Ishikawa (cell line): ENCODE results near the gene LRRC1.

Source experiments
- FOXM1 ChIP-seq: IDR thresholded peaks from 2 replicates; pipeline ENCODE4 v1.6.1; 2012; ENCODE audit warnings: low read depth, borderline replicate concordance
- TAF1 ChIP-seq: IDR thresholded peaks from 2 replicates; pipeline ENCODE4 v1.6.1; 2012; ENCODE audit warnings: low read depth, mild to moderate bottlenecking
- TEAD4 ChIP-seq: IDR thresholded peaks from 2 replicates; pipeline ENCODE4 v1.6.1; 2012
- USF1 ChIP-seq: IDR thresholded peaks from 2 replicates; pipeline ENCODE4 v1.6.1; 2012
- TF ChIP-seq, protein P1 (sequence below): IDR thresholded peaks from 2 replicates; pipeline ENCODE4 v1.6.1; 2012; ENCODE audit warnings: low read depth, mild to moderate bottlenecking

DNA sequence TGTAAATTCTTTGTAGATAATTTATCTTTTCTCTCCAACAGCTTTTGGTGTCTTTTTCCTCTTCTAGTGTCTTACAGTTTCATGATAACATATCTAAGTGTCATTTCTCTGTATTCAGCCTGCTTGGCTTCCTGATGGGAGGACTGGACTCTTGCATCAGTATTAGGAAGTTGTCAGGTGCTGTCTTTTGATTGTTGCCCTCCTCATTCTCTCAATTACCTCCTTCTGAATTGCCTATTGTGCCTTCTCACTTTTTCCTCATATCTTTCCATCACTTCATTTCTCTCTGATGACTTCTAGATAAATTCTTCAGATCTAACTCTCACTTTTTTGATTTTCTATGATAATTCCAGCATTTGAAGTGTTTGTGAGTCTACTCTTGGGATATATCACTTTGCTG, 162.0 kb downstream of the LRRC1 start:
- TF ChIP-seq TAF1, result no peak
- TF ChIP-seq TEAD4, result no peak
- TF ChIP-seq, protein P1, sequence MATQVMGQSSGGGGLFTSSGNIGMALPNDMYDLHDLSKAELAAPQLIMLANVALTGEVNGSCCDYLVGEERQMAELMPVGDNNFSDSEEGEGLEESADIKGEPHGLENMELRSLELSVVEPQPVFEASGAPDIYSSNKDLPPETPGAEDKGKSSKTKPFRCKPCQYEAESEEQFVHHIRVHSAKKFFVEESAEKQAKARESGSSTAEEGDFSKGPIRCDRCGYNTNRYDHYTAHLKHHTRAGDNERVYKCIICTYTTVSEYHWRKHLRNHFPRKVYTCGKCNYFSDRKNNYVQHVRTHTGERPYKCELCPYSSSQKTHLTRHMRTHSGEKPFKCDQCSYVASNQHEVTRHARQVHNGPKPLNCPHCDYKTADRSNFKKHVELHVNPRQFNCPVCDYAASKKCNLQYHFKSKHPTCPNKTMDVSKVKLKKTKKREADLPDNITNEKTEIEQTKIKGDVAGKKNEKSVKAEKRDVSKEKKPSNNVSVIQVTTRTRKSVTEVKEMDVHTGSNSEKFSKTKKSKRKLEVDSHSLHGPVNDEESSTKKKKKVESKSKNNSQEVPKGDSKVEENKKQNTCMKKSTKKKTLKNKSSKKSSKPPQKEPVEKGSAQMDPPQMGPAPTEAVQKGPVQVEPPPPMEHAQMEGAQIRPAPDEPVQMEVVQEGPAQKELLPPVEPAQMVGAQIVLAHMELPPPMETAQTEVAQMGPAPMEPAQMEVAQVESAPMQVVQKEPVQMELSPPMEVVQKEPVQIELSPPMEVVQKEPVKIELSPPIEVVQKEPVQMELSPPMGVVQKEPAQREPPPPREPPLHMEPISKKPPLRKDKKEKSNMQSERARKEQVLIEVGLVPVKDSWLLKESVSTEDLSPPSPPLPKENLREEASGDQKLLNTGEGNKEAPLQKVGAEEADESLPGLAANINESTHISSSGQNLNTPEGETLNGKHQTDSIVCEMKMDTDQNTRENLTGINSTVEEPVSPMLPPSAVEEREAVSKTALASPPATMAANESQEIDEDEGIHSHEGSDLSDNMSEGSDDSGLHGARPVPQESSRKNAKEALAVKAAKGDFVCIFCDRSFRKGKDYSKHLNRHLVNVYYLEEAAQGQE, result no peak
- TF ChIP-seq FOXM1, result no peak
- no peak for TF ChIP-seq USF1
